Hematopoietic multipotent progenitor cell treated with erythropoietin and hydrocortisone succinate and interleukin-3 and kit ligand, for 6 days (in vitro differentiated cells): Measurements from ENCODE around the gene KLRC1.
"Not testable (repeated sequence)": the region's sequence is repeated elsewhere in the genome, so short reads cannot be mapped to it uniquely, and the experiment has no call there.

Experiments used
- DNase-seq: peaks from one replicate; pipeline ENCODE4 v3.0.0-alpha.2; 2015

Gene KLRC1

DNA sequence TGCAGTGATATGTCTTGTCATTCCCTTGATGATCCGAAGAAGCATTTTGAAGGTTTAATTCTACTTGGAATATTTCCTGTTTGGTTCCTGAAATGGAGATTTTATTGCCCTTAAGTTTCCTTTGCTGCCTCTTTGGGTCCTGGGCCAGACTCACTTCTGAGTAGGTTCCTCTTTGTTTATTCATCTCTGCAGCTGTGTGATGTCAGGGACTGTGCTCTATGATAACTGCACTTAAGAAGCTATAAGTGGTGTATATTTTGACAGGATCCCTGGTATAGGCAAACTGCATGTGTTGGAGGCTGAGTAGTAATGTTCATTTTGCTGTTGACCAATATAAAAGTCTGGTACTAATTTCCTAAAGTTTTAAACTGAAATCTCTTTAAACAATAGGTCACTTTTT lies 43.8 kb downstream of the KLRC1 start, which contains the start of gene KLRC4:
Gene KLRC4, minus strand, starts transcription at position 366 of the 400 bp plus-strand sequence. Its CDS starts 182 bp downstream, at position 184.
- peak; percentile 34 for DNase-seq

DNA sequence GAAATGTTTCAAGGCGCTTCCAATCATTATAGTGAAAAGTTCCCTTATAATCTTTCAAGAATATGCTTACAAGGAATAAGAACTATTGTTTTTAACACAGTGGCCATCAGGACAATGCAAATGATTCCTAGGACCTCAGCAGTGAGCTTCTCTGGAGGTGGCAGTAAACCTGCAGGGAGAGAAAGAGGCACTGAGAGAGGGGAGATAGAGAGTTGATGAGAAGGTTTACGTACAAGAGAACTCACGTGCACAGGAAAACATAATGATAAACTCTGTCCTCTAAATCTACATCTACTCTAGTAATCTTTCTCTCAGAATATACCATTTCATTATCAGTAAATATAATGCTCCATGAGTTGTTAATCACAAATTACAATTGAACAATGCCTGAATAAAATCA lies 44.3 kb downstream of the KLRC1 start:
- DNase-seq, result no peak

DNA sequence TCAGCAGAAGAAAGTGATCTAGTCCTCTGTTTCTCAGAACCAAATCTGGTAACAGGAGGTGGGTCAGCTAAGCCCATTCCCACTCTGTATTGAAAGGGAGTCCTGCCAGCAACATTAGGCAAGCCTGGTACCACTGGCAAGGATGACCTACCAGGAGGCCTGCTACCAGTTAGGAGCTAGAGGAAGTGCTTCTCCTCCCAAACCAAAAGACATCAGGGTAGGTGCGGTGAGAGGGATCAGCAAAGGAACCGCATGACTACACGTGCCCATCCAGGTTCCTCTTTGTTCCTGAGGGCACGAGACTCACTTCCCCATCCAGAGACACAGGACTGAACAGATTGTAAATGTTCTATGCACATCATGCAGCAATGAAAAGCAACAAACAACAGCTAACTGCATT lies 46.5 kb downstream of the KLRC1 start:
- peak; percentile 30 for DNase-seq

DNA sequence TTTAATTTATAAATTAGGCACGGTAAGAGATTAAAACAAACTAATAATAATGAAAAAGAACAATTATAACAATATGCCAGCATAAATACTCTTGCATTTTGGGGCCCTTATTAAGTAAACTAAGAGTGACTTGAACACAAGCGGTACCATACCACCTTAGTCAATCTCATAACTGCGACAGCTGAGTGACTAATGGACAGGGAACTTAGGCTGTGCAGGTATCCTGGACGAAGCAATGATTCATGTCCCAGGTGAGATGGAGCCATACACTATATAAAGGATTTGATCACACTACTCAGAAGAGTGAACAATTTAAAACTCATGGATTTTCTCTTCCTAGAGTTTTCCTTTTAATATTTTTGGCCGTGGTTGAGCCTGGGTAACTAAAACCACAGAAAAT lies 47.9 kb downstream of the KLRC1 start:
- DNase-seq, result no peak

DNA sequence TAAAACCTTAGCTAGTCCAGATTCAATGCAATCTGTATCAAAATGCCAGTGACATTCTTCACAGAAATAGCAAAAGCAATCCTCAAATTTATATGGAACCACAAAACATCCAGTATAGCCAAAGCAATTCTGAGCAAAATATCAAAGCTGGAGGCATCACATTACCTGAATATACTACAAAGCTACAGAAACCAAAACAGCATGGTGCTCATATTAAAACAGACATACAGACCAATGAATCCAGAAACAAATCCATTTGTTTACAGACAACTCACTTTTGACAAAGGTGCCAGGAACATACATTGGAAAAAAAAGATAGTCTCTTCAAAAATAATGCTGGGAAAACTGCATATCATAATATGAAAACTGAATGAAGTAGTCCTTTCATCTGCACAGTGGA lies 48.4 kb downstream of the KLRC1 start:
- no peak for DNase-seq

DNA sequence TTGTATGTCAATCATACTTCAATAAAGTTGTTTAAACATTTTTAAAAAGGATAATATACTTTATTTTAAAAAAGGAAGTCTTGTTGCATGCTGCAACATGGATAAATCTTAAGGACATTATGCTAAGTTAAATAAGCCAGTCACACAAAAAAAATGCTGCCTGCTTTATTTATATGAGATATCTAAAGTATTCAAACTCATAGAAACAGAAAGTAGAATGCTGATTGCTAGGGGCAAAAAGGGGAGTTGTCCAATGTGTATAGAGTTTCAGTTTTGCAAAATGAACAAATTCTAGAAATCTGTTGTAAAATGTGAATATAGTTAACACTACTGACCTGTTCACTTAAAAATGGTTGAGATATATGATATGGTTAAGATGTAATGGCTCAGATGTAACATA lies 52.3 kb downstream of the KLRC1 start:
- no peak for DNase-seq

DNA sequence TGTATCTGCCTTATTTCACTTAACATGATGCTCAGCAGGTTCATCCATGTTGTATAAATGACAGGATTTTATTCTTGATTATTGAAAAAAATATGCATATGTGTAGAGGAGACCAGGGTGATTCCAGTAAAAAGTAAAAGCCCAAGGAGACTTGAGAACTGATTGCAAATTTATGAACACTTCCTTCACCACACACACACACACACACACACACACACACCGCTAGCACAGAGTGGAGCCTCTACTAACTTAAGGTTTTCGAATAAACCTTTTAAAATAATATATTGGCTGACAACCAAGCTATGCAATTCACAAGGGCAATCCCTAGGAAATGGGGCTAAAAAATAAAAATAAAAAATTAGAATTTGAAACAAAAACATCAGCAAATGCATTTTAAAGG lies 55.0 kb downstream of the KLRC1 start:
- no peak for DNase-seq

DNA sequence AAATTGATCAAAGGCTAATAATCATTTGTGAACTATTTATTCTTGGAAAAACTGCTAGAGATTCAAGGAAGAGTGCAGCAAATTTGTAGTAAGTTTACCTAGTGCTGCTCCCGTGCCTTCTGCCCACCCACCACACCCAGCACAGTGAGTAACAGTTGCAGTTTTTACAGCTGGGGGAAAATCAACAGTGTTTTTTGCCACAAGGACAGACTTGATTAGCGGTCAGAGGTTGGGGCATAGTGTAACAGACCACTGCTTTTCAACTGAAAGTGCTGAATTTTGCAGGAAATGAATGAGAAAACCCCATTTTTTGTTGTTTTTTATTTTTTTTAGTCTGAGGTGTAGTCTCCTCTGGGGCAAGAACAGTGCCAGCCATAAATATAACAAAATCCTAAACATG lies 55.9 kb downstream of the KLRC1 start:
- DNase-seq, result no peak

DNA sequence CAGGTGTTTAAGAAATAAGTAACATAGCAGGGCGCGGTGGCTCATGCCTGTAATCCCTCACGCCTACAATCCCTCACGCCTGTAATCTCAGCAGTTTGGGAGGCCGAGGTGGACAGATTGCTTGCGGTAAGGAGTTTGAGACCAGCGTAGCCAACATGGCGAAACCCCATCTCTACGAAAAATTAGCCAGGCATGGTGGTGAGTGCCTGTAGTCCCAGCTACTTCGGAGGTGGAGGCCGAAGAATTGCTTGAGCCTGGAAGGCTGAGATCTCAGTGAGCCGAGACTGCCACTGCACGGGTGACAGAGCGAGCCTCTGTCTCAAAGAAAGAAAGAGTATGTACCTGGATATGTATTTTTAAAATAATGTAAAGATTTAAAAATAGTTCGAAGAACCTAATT lies 57.0 kb downstream of the KLRC1 start:
- DNase-seq, result not testable (repeated sequence)
